ENCODE data around the gene RGS2. TPM values are rescaled to one million over a fixed set of nuclear protein-coding genes. Genes with fewer than 3 reads are reported as not detected.

RGS2 gene
- total and polyA plus RNA-seq, 2 of the 4 experiments (the other 2 are of a cell fraction): 13.5 to 19.7 TPM

DNA sequence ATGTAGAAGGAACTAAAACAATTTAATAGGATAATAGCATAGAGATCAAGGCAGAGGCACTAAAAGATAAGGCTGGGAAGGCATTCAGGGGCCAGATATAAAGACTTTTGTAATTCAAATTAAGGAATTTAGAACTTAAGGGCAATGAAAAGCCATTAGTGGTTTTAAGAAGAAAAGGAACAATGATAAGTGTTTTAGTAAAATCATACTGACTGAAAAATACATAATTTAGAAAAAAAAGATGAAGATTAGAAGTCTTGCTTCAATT is 14.1 kb upstream of the RGS2 start:
- H2BK20ac ChIP-seq (ENCODE audit: low read depth, low read length): no peak overlapping the region
- H3K23ac ChIP-seq (ENCODE audit: low read depth, low read length): no peak overlapping the region
- no peaks in the 10 kb centered on the region for H3K36me3 ChIP-seq (ENCODE audit: control insufficient read depth, insufficient read depth, low read length)
- no peak overlapping the region for H2AK9ac ChIP-seq (replicated peaks; ENCODE audit: low read depth, low read length, poor library complexity)
- H4K91ac ChIP-seq (ENCODE audit: insufficient read depth, low read depth, low read length): no peak overlapping the region
- no peak overlapping the region for H4K5ac ChIP-seq (ENCODE audit: low read depth, low read length)
- no peaks in the 10 kb centered on the region for H4K20me1 ChIP-seq (ENCODE audit: insufficient read depth, low read length)
- no peak overlapping the region for H3K18ac ChIP-seq (ENCODE audit: low read depth, low read length)
- no peaks in the 10 kb centered on the region for H3K9me1 ChIP-seq (ENCODE audit: insufficient read depth, low read length)
- H3K9me3 ChIP-seq (ENCODE audit: control insufficient read depth, insufficient read depth, low read length): no peaks in the 10 kb centered on the region
- no peak overlapping the region for H3K4me2 ChIP-seq (ENCODE audit: low read depth, low read length)
- TF ChIP-seq RFX5 (IDR thresholded peaks at IDR 0.05; ENCODE audit: low read depth, low read length) (no peak), SMC3 (IDR thresholded peaks at IDR 0.05; ENCODE audit: low read depth, low read length) (no peak), NFE2L2 (IDR thresholded peaks at IDR 0.05; ENCODE audit: low read depth, low read length) (no peak), RAD21 (IDR thresholded peaks at IDR 0.05; ENCODE audit: low read length) (no peak), CEBPB (IDR thresholded peaks at IDR 0.05; ENCODE audit: low read depth, low read length) (no peak), BHLHE40 (IDR thresholded peaks at IDR 0.05; ENCODE audit: low read depth, low read length) (no peak), MXI1 (IDR thresholded peaks at IDR 0.05; ENCODE audit: borderline replicate concordance, low read depth, low read length) (no peak), FOS (IDR thresholded peaks at IDR 0.05; ENCODE audit: low read depth, low read length) (no peak), RCOR1 (IDR thresholded peaks at IDR 0.05; ENCODE audit: insufficient replicate concordance, low read length) (no peak), POLR2A (IDR thresholded peaks at IDR 0.05; ENCODE audit: low read depth, low read length) (no peak), MAFK (IDR thresholded peaks at IDR 0.05; ENCODE audit: low read depth, low read length) (no peak), CHD1 (IDR thresholded peaks at IDR 0.05; ENCODE audit: low read depth, low read length) (no peak)
- TF ChIP-seq, protein P1, sequence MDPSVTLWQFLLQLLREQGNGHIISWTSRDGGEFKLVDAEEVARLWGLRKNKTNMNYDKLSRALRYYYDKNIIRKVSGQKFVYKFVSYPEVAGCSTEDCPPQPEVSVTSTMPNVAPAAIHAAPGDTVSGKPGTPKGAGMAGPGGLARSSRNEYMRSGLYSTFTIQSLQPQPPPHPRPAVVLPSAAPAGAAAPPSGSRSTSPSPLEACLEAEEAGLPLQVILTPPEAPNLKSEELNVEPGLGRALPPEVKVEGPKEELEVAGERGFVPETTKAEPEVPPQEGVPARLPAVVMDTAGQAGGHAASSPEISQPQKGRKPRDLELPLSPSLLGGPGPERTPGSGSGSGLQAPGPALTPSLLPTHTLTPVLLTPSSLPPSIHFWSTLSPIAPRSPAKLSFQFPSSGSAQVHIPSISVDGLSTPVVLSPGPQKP (IDR thresholded peaks at IDR 0.05; ENCODE audit: borderline replicate concordance, low read depth, low read length): no peak
- TF ChIP-seq, protein P2, sequence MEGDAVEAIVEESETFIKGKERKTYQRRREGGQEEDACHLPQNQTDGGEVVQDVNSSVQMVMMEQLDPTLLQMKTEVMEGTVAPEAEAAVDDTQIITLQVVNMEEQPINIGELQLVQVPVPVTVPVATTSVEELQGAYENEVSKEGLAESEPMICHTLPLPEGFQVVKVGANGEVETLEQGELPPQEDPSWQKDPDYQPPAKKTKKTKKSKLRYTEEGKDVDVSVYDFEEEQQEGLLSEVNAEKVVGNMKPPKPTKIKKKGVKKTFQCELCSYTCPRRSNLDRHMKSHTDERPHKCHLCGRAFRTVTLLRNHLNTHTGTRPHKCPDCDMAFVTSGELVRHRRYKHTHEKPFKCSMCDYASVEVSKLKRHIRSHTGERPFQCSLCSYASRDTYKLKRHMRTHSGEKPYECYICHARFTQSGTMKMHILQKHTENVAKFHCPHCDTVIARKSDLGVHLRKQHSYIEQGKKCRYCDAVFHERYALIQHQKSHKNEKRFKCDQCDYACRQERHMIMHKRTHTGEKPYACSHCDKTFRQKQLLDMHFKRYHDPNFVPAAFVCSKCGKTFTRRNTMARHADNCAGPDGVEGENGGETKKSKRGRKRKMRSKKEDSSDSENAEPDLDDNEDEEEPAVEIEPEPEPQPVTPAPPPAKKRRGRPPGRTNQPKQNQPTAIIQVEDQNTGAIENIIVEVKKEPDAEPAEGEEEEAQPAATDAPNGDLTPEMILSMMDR (conservative IDR thresholded peaks at IDR 0.05; ENCODE audit: low read depth, low read length): no peak
- TF ChIP-seq, protein P3, sequence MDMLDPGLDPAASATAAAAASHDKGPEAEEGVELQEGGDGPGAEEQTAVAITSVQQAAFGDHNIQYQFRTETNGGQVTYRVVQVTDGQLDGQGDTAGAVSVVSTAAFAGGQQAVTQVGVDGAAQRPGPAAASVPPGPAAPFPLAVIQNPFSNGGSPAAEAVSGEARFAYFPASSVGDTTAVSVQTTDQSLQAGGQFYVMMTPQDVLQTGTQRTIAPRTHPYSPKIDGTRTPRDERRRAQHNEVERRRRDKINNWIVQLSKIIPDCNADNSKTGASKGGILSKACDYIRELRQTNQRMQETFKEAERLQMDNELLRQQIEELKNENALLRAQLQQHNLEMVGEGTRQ (IDR thresholded peaks at IDR 0.05; ENCODE audit: low read depth, low read length): no peak
- intact Hi-C loops (cut with micrococcal nuclease): no loop called here
- H3K27me3 ChIP-seq (ENCODE audit: control insufficient read depth, insufficient read depth, low read length): no peaks in the 10 kb centered on the region
- H3K14ac ChIP-seq (replicated peaks; ENCODE audit: low read depth, low read length): no peak overlapping the region
- H2BK120ac ChIP-seq (ENCODE audit: low read depth, low read length): no peak overlapping the region
- no peak overlapping the region for H2BK15ac ChIP-seq (ENCODE audit: low read depth, low read length)
- BruUV-seq (replicated peaks): no TSS peak
- H3K4me1 ChIP-seq (ENCODE audit: control insufficient read depth, insufficient read depth, low read length): peaks cover 2% of the 10 kb centered on the region
- H3K27ac ChIP-seq (ENCODE audit: insufficient read depth, low read length): no peak overlapping the region
- H3K9ac ChIP-seq (ENCODE audit: low read depth, low read length): no peak overlapping the region
- no peak overlapping the region for H3K56ac ChIP-seq (ENCODE audit: extremely low read depth, insufficient read depth, low read length)
- H3K4me3 ChIP-seq (ENCODE audit: insufficient read depth, low read depth, low read length): no peak overlapping the region
- no peak overlapping the region for H3K4ac ChIP-seq (ENCODE audit: low read depth, low read length)
- H2AFZ ChIP-seq (replicated peaks; ENCODE audit: low read length, poor library complexity): no peak overlapping the region
- no peaks in the 10 kb centered on the region for H3K79me1 ChIP-seq (ENCODE audit: low read depth in 1 of 2, low read length in 2 of 2)
- dilution Hi-C loops (cut with HindIII; ENCODE audit: low sequenced_read_pairs, unreplicated experiment): no loop called here
- H4K8ac ChIP-seq (ENCODE audit: low read depth in 2 of 2, low read length in 2 of 2): no peak overlapping the region
- ATAC-seq (ENCODE audit: low read depth): no peak
- H2BK5ac ChIP-seq (ENCODE audit: low read depth, low read length, poor library complexity, severe bottlenecking): no peak overlapping the region
- in situ Hi-C loops (cut with MboI; ENCODE audit: low sequenced_read_pairs): loop anchor here (5.0 kb wide), 1 partner anchor 322 kb away; no protein-coding TSS in a partner anchor
- H2AK5ac ChIP-seq (ENCODE audit: low read depth, low read length): no peak overlapping the region
- CTCF ChIA-PET: no interaction called here
- POLR2A ChIA-PET (ENCODE audit: unreplicated experiment): no interaction called here
- DNase-seq: no peak
